Testis (tissue), 3 donors: ENCODE measurements around the gene SRRD. TPM values are rescaled to one million over a fixed set of nuclear protein-coding genes. Genes with fewer than 3 reads are reported as not detected.
A peak's percentile ranks its signal among the peaks of the same experiment; 100 is the strongest.

Experiments
- DNase-seq: peaks from one replicate; pipeline ENCODE4 v3.0.0-alpha.2; 2019
- H3K27ac ChIP-seq, 2 donors: fragments of 200-600 bp; sonication (generic); one replicate each; pipeline ENCODE4 v1.5.1; 2019
- H3K27me3 ChIP-seq: fragments of 200-600 bp; sonication (generic); one replicate; pipeline ENCODE4 v1.5.1; 2019
- H3K36me3 ChIP-seq: fragments of 200-600 bp; sonication (generic); one replicate; pipeline ENCODE4 v1.5.1; 2017; ENCODE audit warnings: low read depth; ENCODE audit errors: missing control alignments
- H3K4me1 ChIP-seq: fragments of 200-600 bp; sonication (generic); one replicate; pipeline ENCODE4 v1.5.1; 2019
- H3K4me3 ChIP-seq, 2 donors: fragments of 200-600 bp; sonication (generic); one replicate each; pipeline ENCODE4 v1.5.1; 2017 to 2019
- H3K9me3 ChIP-seq: fragments of 200-600 bp; sonication (generic); one replicate; pipeline ENCODE4 v1.5.1; 2017
- POLR2A ChIP-seq: fragments of 450-650 bp; IDR thresholded peaks from one replicate; pipeline ENCODE4 v1.6.1; 2017; ENCODE audit warnings: antibody characterized with exemption, mild to moderate bottlenecking, moderate library complexity
- WGBS, 2 donors: methylation state at CpG; one replicate each; pipeline ENCODE4 v1.1.5; 2018; 5-methylcytosine and 5-hydroxymethylcytosine counted together
- intact Hi-C: fragments of 100-400 bp; cut with DNase I; formaldehyde crosslinking; loops from one replicate; pipeline ENCODE4 v1.15.1; 2023; ENCODE audit warnings: low total_unique reads
- polyA plus RNA-seq: library from polyadenylated mRNA; stranded (reverse); fragments of 350-450 nt; fragmentation: Illumina TruSeq; extraction: RNeasy Lipid Tissue Mini Kit (QIAGEN cat#74804); gene quantifications from one replicate; pipeline ENCODE4 v1.2.3, GENCODE V29; 2014; ENCODE audit warnings: low read depth, low replicate concordance; ENCODE audit not compliant: insufficient read depth
- total RNA-seq, 2 donors: library from RNA; depleted of rRNA; stranded (reverse); fragments of >200 nt; gene quantifications; one replicate each; pipeline ENCODE4 v1.2.3, GENCODE V29; 2016
- TF ChIP-seq, protein P1 (sequence below), 3 experiments: fragments of 450-650 bp in 2 of 3; fragments of 200-600 bp in 1 of 3; sonication (generic) in 1 of 3; IDR thresholded peaks; one replicate each; pipeline ENCODE4 v1.5.1; 2016 to 2019; ENCODE audit warnings: antibody characterized with exemption in 3 of 3, mild to moderate bottlenecking in 2 of 3, moderate library complexity in 1 of 3

Gene SRRD
- total and polyA plus RNA-seq, 3 donors from 2014 or later = 22.7 to 37.9 (median 27.2) TPM

- H3K9me3 ChIP-seq = no peaks in the 10 kb centered on the region
- H3K4me1 ChIP-seq = peaks cover 47% of the 10 kb centered on the region
- no peaks in the 10 kb centered on the region for H3K36me3 ChIP-seq
- no peak overlapping the region for H3K4me3 ChIP-seq
- no peak for DNase-seq
- TF ChIP-seq, protein P1, sequence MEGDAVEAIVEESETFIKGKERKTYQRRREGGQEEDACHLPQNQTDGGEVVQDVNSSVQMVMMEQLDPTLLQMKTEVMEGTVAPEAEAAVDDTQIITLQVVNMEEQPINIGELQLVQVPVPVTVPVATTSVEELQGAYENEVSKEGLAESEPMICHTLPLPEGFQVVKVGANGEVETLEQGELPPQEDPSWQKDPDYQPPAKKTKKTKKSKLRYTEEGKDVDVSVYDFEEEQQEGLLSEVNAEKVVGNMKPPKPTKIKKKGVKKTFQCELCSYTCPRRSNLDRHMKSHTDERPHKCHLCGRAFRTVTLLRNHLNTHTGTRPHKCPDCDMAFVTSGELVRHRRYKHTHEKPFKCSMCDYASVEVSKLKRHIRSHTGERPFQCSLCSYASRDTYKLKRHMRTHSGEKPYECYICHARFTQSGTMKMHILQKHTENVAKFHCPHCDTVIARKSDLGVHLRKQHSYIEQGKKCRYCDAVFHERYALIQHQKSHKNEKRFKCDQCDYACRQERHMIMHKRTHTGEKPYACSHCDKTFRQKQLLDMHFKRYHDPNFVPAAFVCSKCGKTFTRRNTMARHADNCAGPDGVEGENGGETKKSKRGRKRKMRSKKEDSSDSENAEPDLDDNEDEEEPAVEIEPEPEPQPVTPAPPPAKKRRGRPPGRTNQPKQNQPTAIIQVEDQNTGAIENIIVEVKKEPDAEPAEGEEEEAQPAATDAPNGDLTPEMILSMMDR (IDR thresholded peaks at IDR 0.05) = no peak
- TF ChIP-seq POLR2A = no peak
- H3K27ac ChIP-seq = no peak overlapping the region
- 70 to 73% methylated on average over 6 of the region's 6 CpGs for WGBS, 2 donors
- no peaks in the 10 kb centered on the region for H3K27me3 ChIP-seq
- intact Hi-C loops = no loop called here
Measured at GRCh38 chr22:26481112-26481693, 2.5 kb upstream of the SRRD start.

- H3K9me3 ChIP-seq = no peaks in the 10 kb centered on the region
- TF ChIP-seq, protein P1 (IDR thresholded peaks at IDR 0.05) = no peak
- no peak for TF ChIP-seq POLR2A
- intact Hi-C loops = no loop called here
- no peak overlapping the region for H3K27ac ChIP-seq
- WGBS, 2 donors = 72 to 81% methylated on average over 4 of the region's 4 CpGs
- H3K4me1 ChIP-seq = peaks cover 47% of the 10 kb centered on the region
- H3K36me3 ChIP-seq = no peaks in the 10 kb centered on the region
- no peak overlapping the region for H3K4me3 ChIP-seq
- no peak for DNase-seq
- no peaks in the 10 kb centered on the region for H3K27me3 ChIP-seq
Measured at GRCh38 chr22:26481694-26482093, 2.0 kb upstream of the SRRD start.

DNA sequence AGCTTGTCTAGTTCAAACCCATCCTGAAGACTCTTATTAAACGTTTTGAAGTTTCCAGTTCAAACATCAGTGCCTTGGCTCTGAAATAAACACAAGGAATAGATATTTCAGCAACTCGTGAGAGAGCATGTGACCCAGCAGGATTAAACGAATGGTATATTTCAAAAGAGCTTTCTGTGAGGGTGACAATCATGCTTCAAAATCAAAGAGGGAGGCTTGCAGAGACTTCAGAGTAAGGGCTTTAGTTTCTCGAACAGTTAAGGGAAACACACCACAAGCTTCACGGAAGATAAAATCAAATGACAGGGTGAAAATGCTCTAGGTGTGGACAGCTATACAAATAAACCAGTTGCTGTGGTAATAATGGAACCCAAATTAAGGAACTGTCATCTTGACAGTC is 1.5 kb upstream of the SRRD start:
- no peak overlapping the region for H3K27ac ChIP-seq
- H3K27me3 ChIP-seq = no peaks in the 10 kb centered on the region
- no peak overlapping the region for H3K4me3 ChIP-seq
- intact Hi-C loops = no loop called here
- H3K4me1 ChIP-seq = peaks cover 47% of the 10 kb centered on the region
- no peaks in the 10 kb centered on the region for H3K36me3 ChIP-seq
- no peak for DNase-seq
- no peak for TF ChIP-seq POLR2A
- TF ChIP-seq, protein P1 (IDR thresholded peaks at IDR 0.05) = no peak
- H3K9me3 ChIP-seq = no peaks in the 10 kb centered on the region
- 35 to 59% methylated on average over 5 of the region's 5 CpGs for WGBS, 2 donors

DNA sequence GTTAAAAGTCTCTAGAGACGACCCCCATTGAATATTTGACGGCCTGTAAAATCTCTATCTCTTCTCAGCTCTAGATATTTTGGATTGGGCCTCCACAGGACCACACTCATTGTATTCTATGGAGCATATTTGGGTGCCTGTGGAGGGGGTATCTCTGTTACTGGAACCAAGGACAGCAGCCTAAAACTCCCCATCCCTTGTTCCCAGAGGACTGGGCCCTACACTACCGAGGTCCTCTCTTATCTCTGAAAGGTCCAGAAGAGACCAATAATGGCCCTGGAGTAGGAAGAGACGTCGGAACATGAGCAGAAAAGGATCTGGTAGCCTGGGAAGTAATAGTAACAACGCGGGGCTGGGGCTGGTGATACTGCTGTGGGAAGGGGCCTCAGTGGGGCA is 636 bp upstream of the SRRD start:
- H3K36me3 ChIP-seq = no peaks in the 10 kb centered on the region
- DNase-seq = no peak
- H3K27ac ChIP-seq = peak overlapping the region; percentile 96 to 98
- H3K27me3 ChIP-seq = no peaks in the 10 kb centered on the region
- TF ChIP-seq POLR2A = no peak
- TF ChIP-seq, protein P1 (IDR thresholded peaks at IDR 0.05) = no peak
- WGBS, 2 donors = 1% methylated on average over 7 of the region's 7 CpGs
- H3K4me1 ChIP-seq = peaks cover 47% of the 10 kb centered on the region
- H3K4me3 ChIP-seq = peak overlapping the region; percentile 87 to 97
- intact Hi-C loops = no loop called here
- H3K9me3 ChIP-seq = no peaks in the 10 kb centered on the region

DNA sequence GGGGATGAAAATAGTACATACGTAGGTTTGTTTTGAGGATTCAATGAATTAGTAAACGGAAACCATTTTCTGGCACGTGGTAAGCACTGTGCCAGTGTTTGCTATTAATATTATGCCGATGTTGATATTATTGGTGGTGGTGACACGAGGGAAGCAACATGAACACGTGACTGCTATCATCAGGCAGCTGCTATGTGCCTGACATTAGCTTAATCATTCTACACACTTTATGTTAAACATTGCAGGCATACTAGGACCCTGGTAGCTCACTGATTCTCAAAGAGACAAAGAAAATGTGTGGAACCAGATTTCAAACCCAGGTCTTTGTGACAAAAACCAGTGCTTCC is 656 bp downstream of the SRRD start:
- WGBS, 2 donors = 5% methylated on average over 6 of the region's 6 CpGs
- H3K27ac ChIP-seq = peak overlapping the region in 1 of 2 donors; percentile 98
- DNase-seq = no peak
- H3K4me3 ChIP-seq = peak overlapping the region; percentile 87 to 97
- H3K9me3 ChIP-seq = no peaks in the 10 kb centered on the region
- TF ChIP-seq, protein P1 (IDR thresholded peaks at IDR 0.05) = no peak
- TF ChIP-seq POLR2A = no peak
- no peaks in the 10 kb centered on the region for H3K36me3 ChIP-seq
- H3K27me3 ChIP-seq = no peaks in the 10 kb centered on the region
- intact Hi-C loops = no loop called here
- peaks cover 42% of the 10 kb centered on the region for H3K4me1 ChIP-seq
